ENCODE results near the gene MAPK4. TPM values are rescaled to one million over a fixed set of nuclear protein-coding genes. Genes with fewer than 3 reads are reported as not detected.

The MAPK4 gene
- total and polyA plus RNA-seq, 2 donors from 2014 or later = 9.0 to 9.2 TPM

DNA sequence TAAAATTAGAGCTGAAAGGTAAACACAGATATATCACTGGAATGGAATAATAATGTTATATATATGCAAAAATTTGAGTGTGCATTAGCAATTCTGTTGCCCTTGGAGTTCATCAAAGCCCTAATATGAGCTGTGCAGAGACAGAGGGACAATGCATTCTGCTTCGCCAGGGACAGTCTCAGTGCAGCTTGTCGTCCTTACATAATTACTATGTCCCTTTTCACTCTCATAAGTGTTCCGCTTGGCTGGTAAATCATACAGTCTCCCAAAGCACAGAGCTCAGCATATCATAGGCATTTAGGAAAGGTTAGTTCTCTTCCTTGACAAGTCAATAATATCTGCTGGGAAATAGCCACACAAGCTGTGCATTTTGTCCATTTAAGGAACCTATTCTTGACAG, 30.7 kb downstream of the MAPK4 start:
- H3K4me1 ChIP-seq (ENCODE audit: control insufficient read depth in 2 of 3, insufficient read depth in 2 of 3, low read depth in 1 of 3, low read length in 3 of 3) = no peaks in the 10 kb centered on the region
- no peak overlapping the region for H3K4me3 ChIP-seq (ENCODE audit: low read length in 3 of 3)
- H3K9ac ChIP-seq (ENCODE audit: low read length in 3 of 3) = no peak overlapping the region
- H3K27ac ChIP-seq (ENCODE audit: low read depth in 2 of 2, low read length in 2 of 2) = no peak overlapping the region
- TF ChIP-seq CTCF (IDR thresholded peaks at IDR 0.05; ENCODE audit: borderline replicate concordance, extremely low read depth, insufficient read depth) = no peak
- FAIRE-seq (no peak), DNase-seq (peak in 2 of 5 donors; percentile 22 to 25)
- no peaks in the 10 kb centered on the region for H3K36me3 ChIP-seq (ENCODE audit: control insufficient read depth in 2 of 3, insufficient read depth in 3 of 3, low read length in 3 of 3)
- H3K9me3 ChIP-seq (ENCODE audit: control insufficient read depth in 2 of 3, insufficient read depth in 1 of 3, low read length in 3 of 3) = peaks cover 0 to 4% (median 0%) of the 10 kb centered on the region in 3 donors
- H3K27me3 ChIP-seq (ENCODE audit: control insufficient read depth, insufficient read depth, low read length) = no peaks in the 10 kb centered on the region
- intact Hi-C loops (cut with DNase I) = no loop called here

DNA sequence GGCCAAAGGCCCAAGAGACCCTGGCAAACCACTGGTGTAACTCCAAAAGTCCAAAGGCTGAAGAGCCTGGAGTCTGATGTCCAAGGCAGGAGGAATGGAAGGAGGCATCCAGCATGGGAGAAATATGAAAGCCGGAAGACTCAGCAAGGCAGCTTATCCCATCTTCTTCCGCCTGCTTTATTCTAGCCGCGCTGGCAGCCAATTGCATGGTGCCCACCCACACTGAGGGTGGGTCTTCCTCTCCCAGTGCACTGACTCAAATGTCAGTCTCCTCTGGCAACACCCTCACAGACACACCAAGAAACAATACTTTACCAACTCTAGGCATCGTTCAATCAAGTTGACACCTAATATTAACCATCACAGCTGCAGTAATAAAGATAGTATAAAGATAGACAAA, 34.1 kb downstream of the MAPK4 start:
- no peak for DNase-seq
- no peak for TF ChIP-seq CTCF (IDR thresholded peaks at IDR 0.05; ENCODE audit: borderline replicate concordance, extremely low read depth, insufficient read depth)
- Histone ChIP-seq H3K9me3 (ENCODE audit: control insufficient read depth in 2 of 3, insufficient read depth in 1 of 3, low read length in 3 of 3) (no peaks in the 10 kb centered on the region), H3K27me3 (ENCODE audit: control insufficient read depth, insufficient read depth, low read length) (no peaks in the 10 kb centered on the region), H3K27ac (ENCODE audit: low read depth in 2 of 2, low read length in 2 of 2) (no peak overlapping the region), H3K4me3 (ENCODE audit: low read length in 3 of 3) (no peak overlapping the region), H3K4me1 (ENCODE audit: control insufficient read depth in 2 of 3, insufficient read depth in 2 of 3, low read depth in 1 of 3, low read length in 3 of 3) (no peaks in the 10 kb centered on the region), H3K36me3 (ENCODE audit: control insufficient read depth in 2 of 3, insufficient read depth in 3 of 3, low read length in 3 of 3) (no peaks in the 10 kb centered on the region), H3K9ac (ENCODE audit: low read length in 3 of 3) (no peak overlapping the region)
- no peak for FAIRE-seq
- intact Hi-C loops (cut with DNase I) = no loop called here

- no peak overlapping the region for H3K4me3 ChIP-seq (ENCODE audit: low read length in 3 of 3)
- no peaks in the 10 kb centered on the region for H3K36me3 ChIP-seq (ENCODE audit: control insufficient read depth in 2 of 3, insufficient read depth in 3 of 3, low read length in 3 of 3)
- H3K27me3 ChIP-seq (ENCODE audit: control insufficient read depth, insufficient read depth, low read length) = no peaks in the 10 kb centered on the region
- no peaks in the 10 kb centered on the region for H3K4me1 ChIP-seq (ENCODE audit: control insufficient read depth in 2 of 3, insufficient read depth in 2 of 3, low read depth in 1 of 3, low read length in 3 of 3)
- intact Hi-C loops (cut with DNase I) = no loop called here
- no peak overlapping the region for H3K9ac ChIP-seq (ENCODE audit: low read length in 3 of 3)
- no peaks in the 10 kb centered on the region for H3K9me3 ChIP-seq (ENCODE audit: control insufficient read depth in 2 of 3, insufficient read depth in 1 of 3, low read length in 3 of 3)
- no peak for DNase-seq
- H3K27ac ChIP-seq (ENCODE audit: low read depth in 2 of 2, low read length in 2 of 2) = no peak overlapping the region
- FAIRE-seq = no peak
- no peak for TF ChIP-seq CTCF (IDR thresholded peaks at IDR 0.05; ENCODE audit: borderline replicate concordance, extremely low read depth, insufficient read depth)
Measured at GRCh38 chr18:50594942-50595341, 35.1 kb downstream of the MAPK4 start.

DNA sequence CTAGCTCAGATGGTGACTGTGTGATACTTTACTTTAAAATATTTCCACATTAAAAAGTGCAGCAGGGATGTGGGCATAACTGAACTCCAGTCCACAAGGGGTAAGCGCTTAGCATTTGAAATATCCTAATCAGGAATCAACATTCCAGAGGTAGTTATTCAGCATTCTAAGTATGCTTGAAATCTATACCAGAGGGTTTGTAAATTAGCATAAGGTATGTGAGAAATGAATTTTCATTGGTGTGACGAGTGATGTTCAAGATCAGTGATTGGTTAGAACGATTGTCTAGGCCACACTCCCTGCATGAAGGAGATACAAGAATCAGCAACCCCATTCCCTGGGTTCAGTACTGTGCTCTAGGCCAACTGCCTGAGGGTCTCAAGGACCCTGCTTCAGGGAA, 42.6 kb downstream of the MAPK4 start:
- FAIRE-seq (no peak), DNase-seq (no peak)
- no peaks in the 10 kb centered on the region for H3K36me3 ChIP-seq (ENCODE audit: control insufficient read depth in 2 of 3, insufficient read depth in 3 of 3, low read length in 3 of 3)
- TF ChIP-seq CTCF (IDR thresholded peaks at IDR 0.05; ENCODE audit: borderline replicate concordance, extremely low read depth, insufficient read depth) = no peak
- H3K27me3 ChIP-seq (ENCODE audit: control insufficient read depth, insufficient read depth, low read length) = no peaks in the 10 kb centered on the region
- H3K9me3 ChIP-seq (ENCODE audit: control insufficient read depth in 2 of 3, insufficient read depth in 1 of 3, low read length in 3 of 3) = no peaks in the 10 kb centered on the region
- no peak overlapping the region for H3K4me3 ChIP-seq (ENCODE audit: low read length in 3 of 3)
- no peaks in the 10 kb centered on the region for H3K4me1 ChIP-seq (ENCODE audit: control insufficient read depth in 2 of 3, insufficient read depth in 2 of 3, low read depth in 1 of 3, low read length in 3 of 3)
- no peak overlapping the region for H3K9ac ChIP-seq (ENCODE audit: low read length in 3 of 3)
- H3K27ac ChIP-seq (ENCODE audit: low read depth in 2 of 2, low read length in 2 of 2) = no peak overlapping the region
- intact Hi-C loops (cut with DNase I) = no loop called here
